Uterus (tissue), 4 donors: ENCODE results near the gene ZDHHC9. TPM values are rescaled to one million over a fixed set of nuclear protein-coding genes. Genes with fewer than 3 reads are reported as not detected.

ENCODE experiments used
- DNase-seq, 2 donors: peaks; one replicate each; pipeline ENCODE4 v3.0.0-alpha.2; 2019 to 2020
- H3K27ac ChIP-seq, 2 donors: fragments of 200-600 bp; sonication (generic); 1 replicate in 1 of 2; 2 replicates in 1 of 2; pipeline ENCODE4 v1.5.1; 2016 to 2018
- H3K27me3 ChIP-seq, 2 donors: fragments of 200-600 bp; sonication (generic); one replicate each; pipeline ENCODE4 v1.5.1; 2018 to 2019; ENCODE audit warnings: control low read depth in 1 of 2
- H3K36me3 ChIP-seq, 2 donors: fragments of 200-600 bp; sonication (generic); one replicate each; pipeline ENCODE4 v1.5.1; 2019; ENCODE audit warnings: control low read depth in 1 of 2
- H3K4me1 ChIP-seq, 2 donors: fragments of 200-600 bp; sonication (generic); one replicate each; pipeline ENCODE4 v1.5.1; 2018 to 2019; ENCODE audit warnings: control low read depth in 1 of 2
- H3K4me3 ChIP-seq, 2 donors: fragments of 200-600 bp; sonication (generic); 1 replicate in 1 of 2; 2 replicates in 1 of 2; pipeline ENCODE4 v1.5.1; 2018 to 2019; ENCODE audit warnings: mild to moderate bottlenecking in 1 of 2
- H3K9me3 ChIP-seq, 2 donors: fragments of 200-600 bp; sonication (generic); one replicate each; pipeline ENCODE4 v1.5.1; 2019; ENCODE audit warnings: control low read depth in 1 of 2
- POLR2A ChIP-seq, 2 donors: fragments of 450-650 bp; IDR thresholded peaks; one replicate each; pipeline ENCODE4 v1.6.1; 2016; ENCODE audit warnings: antibody characterized with exemption in 2 of 2, mild to moderate bottlenecking in 1 of 2, moderate library complexity in 1 of 2
- intact Hi-C: fragments of 100-400 bp; cut with DNase I; formaldehyde crosslinking; loops from one replicate; pipeline ENCODE4 v1.15.1; 2023; ENCODE audit warnings: low total_unique reads
- total RNA-seq, 4 donors: library from RNA; depleted of rRNA in 3 of 4; stranded (reverse); fragments of >200 nt in 3 of 4; gene quantifications; one replicate each; pipeline versions ENCODE4 v1.1.0 to v1.2.4, GENCODE V29; 2014 to 2023
- TF ChIP-seq, protein P1 (sequence below), 4 experiments: fragments of 200-600 bp in 2 of 4; fragments of 450-650 bp in 2 of 4; sonication (generic) in 2 of 4; IDR thresholded peaks; one replicate each; pipeline ENCODE4 v1.5.1; 2016 to 2019; ENCODE audit warnings: antibody characterized with exemption in 4 of 4, mild to moderate bottlenecking in 2 of 4, moderate library complexity in 1 of 4
- donor health status: DM: yes; HTN: yes; CAD: no.

The ZDHHC9 gene
- total RNA-seq, 4 donors from 2014 or later: 9.1 to 18.1 (median 14.7) TPM

DNA sequence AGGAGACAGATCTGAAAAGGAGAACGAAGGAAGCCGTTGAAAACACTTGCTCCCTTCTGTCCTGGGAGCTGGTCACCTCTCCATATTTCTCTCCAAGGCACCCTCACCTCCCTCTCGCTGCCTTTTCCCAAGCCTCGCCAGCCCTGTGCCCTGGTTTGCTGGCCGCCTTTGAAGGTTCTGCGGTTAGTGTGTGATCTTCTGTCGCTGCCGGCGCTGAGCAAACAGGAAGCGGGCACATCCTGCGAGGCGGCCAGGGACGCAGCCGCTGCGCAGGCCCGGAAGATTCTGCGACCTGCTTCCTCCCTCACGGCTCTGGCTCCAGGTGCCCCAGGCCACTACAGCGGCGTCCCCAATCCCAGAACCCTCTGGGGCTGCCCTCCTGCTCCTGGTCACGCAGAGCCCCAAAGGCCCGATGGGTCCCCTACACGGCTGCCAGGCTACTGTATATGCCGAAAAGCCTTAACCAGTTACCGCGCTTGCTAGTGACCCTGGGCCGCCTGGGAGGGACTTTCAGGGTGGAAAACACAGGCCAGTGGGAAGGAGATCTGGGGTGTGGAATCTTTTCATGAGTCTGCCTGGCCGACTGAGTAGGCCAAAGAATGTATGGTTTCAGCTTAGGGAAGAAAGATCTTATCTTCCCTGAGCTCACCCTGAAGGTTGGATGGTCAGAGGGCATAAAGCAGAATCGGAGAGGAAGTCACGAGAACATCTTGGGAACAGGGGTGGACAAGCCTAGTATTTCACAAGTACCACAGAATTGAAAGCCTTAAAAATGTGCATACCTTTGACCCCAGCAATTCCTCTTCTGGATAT, 66.3 kb downstream of the ZDHHC9 start:
- Histone ChIP-seq H3K36me3 (no peaks in the 10 kb centered on the region), H3K4me3 (no peak overlapping the region), H3K27ac (peak overlapping the region in 1 of 2 donors; percentile 34), H3K4me1 (no peaks in the 10 kb centered on the region), H3K9me3 (no peaks in the 10 kb centered on the region), H3K27me3 (no peaks in the 10 kb centered on the region)
- no peak for DNase-seq
- no peak for TF ChIP-seq POLR2A (IDR thresholded peaks at IDR 0.05)
- TF ChIP-seq, protein P1, sequence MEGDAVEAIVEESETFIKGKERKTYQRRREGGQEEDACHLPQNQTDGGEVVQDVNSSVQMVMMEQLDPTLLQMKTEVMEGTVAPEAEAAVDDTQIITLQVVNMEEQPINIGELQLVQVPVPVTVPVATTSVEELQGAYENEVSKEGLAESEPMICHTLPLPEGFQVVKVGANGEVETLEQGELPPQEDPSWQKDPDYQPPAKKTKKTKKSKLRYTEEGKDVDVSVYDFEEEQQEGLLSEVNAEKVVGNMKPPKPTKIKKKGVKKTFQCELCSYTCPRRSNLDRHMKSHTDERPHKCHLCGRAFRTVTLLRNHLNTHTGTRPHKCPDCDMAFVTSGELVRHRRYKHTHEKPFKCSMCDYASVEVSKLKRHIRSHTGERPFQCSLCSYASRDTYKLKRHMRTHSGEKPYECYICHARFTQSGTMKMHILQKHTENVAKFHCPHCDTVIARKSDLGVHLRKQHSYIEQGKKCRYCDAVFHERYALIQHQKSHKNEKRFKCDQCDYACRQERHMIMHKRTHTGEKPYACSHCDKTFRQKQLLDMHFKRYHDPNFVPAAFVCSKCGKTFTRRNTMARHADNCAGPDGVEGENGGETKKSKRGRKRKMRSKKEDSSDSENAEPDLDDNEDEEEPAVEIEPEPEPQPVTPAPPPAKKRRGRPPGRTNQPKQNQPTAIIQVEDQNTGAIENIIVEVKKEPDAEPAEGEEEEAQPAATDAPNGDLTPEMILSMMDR (IDR thresholded peaks at IDR 0.05): no peak
- intact Hi-C loops: no loop called here

DNA sequence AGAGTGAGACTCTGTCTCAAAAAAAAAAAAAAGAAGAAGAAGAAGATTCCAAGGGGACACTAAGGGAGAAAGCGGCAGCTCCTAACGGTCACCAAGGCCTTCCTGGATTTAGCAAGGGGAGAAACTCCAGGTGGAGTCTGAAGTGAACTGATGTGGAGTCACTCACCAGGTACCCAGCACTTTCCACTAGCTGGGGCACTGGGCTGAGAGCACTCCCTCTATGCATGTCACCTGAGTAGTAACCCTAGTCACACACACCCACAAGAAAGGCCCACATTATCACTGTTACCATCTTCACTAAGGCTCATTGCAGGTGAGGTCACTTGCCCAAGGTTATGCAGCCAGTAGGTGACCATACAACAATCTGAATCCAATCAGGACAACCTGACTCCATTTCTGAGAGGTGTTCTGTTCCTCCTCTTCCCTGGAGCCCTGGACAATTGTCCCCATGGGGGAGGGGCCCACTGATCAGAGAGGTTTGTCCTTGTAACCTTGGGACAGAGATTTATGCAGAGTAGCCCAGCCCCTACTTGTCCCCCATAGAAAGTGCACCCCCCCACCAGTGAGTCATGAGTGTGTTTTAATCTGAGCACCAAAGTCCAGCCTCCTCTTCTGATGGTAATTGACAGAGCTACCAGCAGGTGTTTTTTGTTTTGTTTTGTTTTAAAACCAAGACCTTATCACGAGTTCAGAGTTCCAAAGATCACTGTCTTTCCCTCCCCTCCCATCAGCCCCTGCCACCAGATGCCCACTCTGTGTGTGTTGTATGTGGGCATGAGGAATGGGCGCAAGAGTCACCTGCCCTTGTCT, 69.8 kb downstream of the ZDHHC9 start:
- Histone ChIP-seq H3K4me3 (no peak overlapping the region), H3K27ac (no peak overlapping the region), H3K9me3 (no peaks in the 10 kb centered on the region), H3K36me3 (no peaks in the 10 kb centered on the region), H3K27me3 (no peaks in the 10 kb centered on the region), H3K4me1 (no peaks in the 10 kb centered on the region)
- no peak for DNase-seq
- TF ChIP-seq POLR2A (IDR thresholded peaks at IDR 0.05): no peak
- TF ChIP-seq, protein P1 (IDR thresholded peaks at IDR 0.05): no peak
- intact Hi-C loops: no loop called here

DNA sequence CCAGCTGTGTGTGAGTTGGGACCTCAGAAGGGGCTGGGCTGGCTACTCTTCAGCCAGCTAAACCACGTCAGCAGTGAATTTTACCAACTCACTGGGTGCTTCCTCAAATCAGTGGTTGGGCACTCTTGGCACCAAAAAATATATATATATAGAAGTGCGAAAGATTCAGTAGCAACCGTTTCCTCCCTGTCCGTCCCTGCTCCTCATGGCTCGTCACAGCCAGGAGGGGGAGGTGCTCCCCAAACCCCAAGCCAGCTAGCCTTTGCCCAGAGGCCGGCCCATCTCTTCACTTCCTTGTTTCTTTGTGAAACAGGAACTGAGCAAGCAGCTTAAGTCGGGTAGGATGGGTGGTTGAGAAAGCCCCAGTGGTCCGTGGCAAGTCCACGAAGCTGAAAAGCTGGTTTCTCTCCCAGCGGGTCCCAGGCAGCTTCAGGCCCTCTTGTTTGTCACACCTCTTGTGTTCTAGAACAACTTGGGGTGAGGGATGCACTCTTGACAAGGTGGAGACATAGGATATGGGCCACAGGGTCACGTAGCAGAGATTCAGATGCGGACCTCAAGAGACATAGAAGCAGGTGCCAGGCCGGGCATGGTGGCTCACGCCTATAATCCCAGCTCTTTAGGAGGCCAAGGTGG, 70.8 kb downstream of the ZDHHC9 start:
- no peaks in the 10 kb centered on the region for H3K4me1 ChIP-seq
- TF ChIP-seq POLR2A (IDR thresholded peaks at IDR 0.05): no peak
- TF ChIP-seq, protein P1 (IDR thresholded peaks at IDR 0.05): no peak
- intact Hi-C loops: no loop called here
- no peak overlapping the region for H3K4me3 ChIP-seq
- no peaks in the 10 kb centered on the region for H3K27me3 ChIP-seq
- no peaks in the 10 kb centered on the region for H3K36me3 ChIP-seq
- no peak overlapping the region for H3K27ac ChIP-seq
- no peaks in the 10 kb centered on the region for H3K9me3 ChIP-seq
- DNase-seq: no peak

DNA sequence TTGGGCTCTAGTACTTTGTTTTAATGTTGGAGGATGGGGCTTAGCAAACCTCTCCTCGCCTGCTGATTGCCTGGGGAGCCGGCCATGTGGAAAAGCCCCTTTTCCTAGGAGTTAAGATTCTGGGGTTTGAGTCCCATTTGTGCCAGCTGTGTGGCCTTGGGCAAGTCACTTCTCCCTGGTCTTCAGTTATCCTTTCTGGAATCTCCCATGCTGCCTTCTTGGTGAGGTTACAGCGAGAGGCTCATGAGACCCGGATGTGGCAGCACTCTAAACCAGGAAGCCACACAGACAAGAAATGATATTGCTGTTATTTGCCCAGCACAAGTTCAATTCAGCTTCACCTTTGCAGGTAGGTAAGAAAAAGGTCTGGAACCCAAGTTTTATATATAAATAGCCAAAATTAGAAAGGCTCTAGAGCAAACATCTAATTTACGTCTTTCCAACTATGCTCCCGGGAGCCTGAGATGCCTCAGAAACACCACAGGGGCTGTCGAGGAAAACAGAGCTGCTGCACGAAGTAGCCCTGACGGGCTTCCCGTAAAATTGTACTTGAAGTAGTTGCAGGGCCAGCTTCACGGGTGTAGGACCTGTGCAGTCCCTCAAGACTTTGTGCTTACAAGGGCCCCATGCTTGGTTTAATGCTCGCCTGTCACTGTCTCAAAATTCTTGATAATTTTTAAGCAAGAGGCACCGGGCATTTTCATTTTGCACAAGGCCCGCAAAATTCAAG, 72.3 kb downstream of the ZDHHC9 start:
- Histone ChIP-seq H3K36me3 (no peaks in the 10 kb centered on the region), H3K27me3 (no peaks in the 10 kb centered on the region), H3K9me3 (no peaks in the 10 kb centered on the region), H3K27ac (no peak overlapping the region), H3K4me3 (no peak overlapping the region), H3K4me1 (no peaks in the 10 kb centered on the region)
- no peak for DNase-seq
- intact Hi-C loops: no loop called here
- TF ChIP-seq, protein P1 (IDR thresholded peaks at IDR 0.05): no peak
- TF ChIP-seq POLR2A (IDR thresholded peaks at IDR 0.05): no peak
